Natural killer cell (primary cell): Measurements from ENCODE around the gene KRT5. TPM values are rescaled to one million over a fixed set of nuclear protein-coding genes. Genes with fewer than 3 reads are reported as not detected.

Source experiments
- ATAC-seq, 3 donors: fragments of 150-1000 bp in 2 of 3; fragments of 200-7000 bp in 1 of 3; cut with Tn5 transposase; 1 replicate in 1 of 3; 2 replicates in 2 of 3; pipeline ENCODE4 v1.10.0; 2021; ENCODE audit warnings: mild to moderate bottlenecking in 2 of 3, moderate library complexity in 2 of 3
- DNase-seq, 2 donors: peaks; one replicate each; pipeline versions ENCODE4 v3.0.0 to v3.0.0-alpha.2; 2013 to 2021; ENCODE audit warnings: mixed read lengths in 1 of 2
- H3K27ac ChIP-seq: one replicate; pipeline ENCODE4 v1.5.1; 2013; ENCODE audit warnings: mild to moderate bottlenecking, low read length
- H3K27me3 ChIP-seq: one replicate; pipeline ENCODE4 v1.6.1; 2013; ENCODE audit warnings: low read length; ENCODE audit not compliant: control insufficient read depth, insufficient read depth
- H3K36me3 ChIP-seq: one replicate; pipeline ENCODE4 v1.6.1; 2013; ENCODE audit warnings: low read length; ENCODE audit not compliant: control insufficient read depth, insufficient read depth
- H3K4me1 ChIP-seq: one replicate; pipeline ENCODE4 v1.6.1; 2013; ENCODE audit warnings: low read length; ENCODE audit not compliant: control insufficient read depth, insufficient read depth
- H3K4me3 ChIP-seq: one replicate; pipeline ENCODE4 v1.5.1; 2013; ENCODE audit warnings: low read length
- H3K9me3 ChIP-seq: one replicate; pipeline ENCODE4 v1.6.1; 2013; ENCODE audit warnings: low read length; ENCODE audit not compliant: control insufficient read depth, insufficient read depth
- H3K27ac Mint-ChIP-seq, 2 donors: one replicate each; pipeline ENCODE4 v1.8.0; 2022; ENCODE audit warnings: mild to moderate bottlenecking in 2 of 2, mixed read lengths in 2 of 2, moderate library complexity in 1 of 2
- H3K27me3 Mint-ChIP-seq, 2 donors: one replicate each; pipeline ENCODE4 v1.8.0; 2022; ENCODE audit warnings: low read depth in 2 of 2, mixed read lengths in 2 of 2
- H3K36me3 Mint-ChIP-seq: one replicate; pipeline ENCODE4 v1.8.0; 2022; ENCODE audit warnings: mixed read lengths
- H3K4me1 Mint-ChIP-seq, 2 donors: one replicate each; pipeline ENCODE4 v1.8.0; 2022; ENCODE audit warnings: mixed read lengths in 2 of 2
- H3K4me3 Mint-ChIP-seq: one replicate; pipeline ENCODE4 v1.8.0; 2022; ENCODE audit warnings: mild to moderate bottlenecking, moderate library complexity, mixed read lengths
- H3K9me3 Mint-ChIP-seq, 2 donors: one replicate each; pipeline ENCODE4 v1.8.0; 2022; ENCODE audit warnings: mixed read lengths in 2 of 2
- WGBS: methylation state at CpG from one replicate; pipeline ENCODE4 v1.1.7; 2013; ENCODE audit warnings: missing lambda C conversion rate; ENCODE audit not compliant: insufficient coverage; 5-methylcytosine and 5-hydroxymethylcytosine counted together
- intact Hi-C: fragments of 100-400 bp; cut with micrococcal nuclease; formaldehyde crosslinking; loops from one replicate; pipeline ENCODE4 v1.14.2; 2022
- total RNA-seq, 4 donors: library from RNA; stranded (reverse); fragments of 120-200 nt in 1 of 4; gene quantifications; one replicate each; pipeline versions ENCODE4 v1.2.3 to v1.2.4, GENCODE V29; 2013 to 2022
- TF ChIP-seq, protein P1 (sequence below): fragments of 200-600 bp; IDR thresholded peaks from one replicate; pipeline ENCODE4 v1.8.0; 2022; ENCODE audit warnings: antibody characterized with exemption

The KRT5 gene
- total RNA-seq, 3 donors from 2014 or later (not counting 1 experiment from before 2014, with no cell fraction given) = 0.40 to 0.70 TPM; not detected in 1

DNA sequence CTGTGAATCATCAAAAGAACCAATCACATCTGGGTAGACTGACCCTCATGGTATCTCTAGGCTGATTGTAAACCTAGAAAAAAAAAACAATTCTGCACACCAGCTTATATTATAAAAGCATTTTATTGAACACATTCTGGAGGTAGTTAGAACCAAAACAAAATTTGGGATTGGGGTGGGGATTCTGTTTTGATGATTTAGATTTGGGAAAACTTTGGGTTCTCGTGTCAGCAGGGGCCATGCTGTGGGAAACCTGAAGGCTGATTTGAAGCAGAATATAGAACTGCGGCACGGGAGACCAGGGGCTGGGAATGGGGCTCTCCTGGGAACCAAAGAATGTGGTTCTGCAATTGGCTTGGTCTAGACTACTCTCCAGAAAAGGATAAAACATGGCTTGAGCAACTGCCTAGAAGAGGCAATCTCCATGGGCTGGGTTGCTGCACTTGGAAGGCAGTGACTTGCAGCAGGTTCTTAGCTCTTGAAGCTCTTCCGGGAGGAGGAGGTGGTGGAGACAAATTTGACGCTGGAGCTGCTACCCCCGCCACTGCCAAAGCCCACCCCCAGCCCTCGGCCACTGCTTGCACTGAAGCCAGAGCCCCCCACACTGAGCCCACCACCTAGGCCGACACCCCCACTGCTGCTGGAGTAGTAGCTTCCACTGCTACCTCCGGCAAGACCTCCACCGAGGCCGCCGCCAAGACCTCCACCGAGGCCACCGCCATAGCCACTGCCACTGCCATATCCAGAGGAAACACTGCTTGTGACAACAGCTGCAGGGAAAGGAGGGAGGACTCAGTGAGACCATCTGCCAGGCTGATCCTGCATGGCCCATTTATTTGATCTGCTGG, 5.5 kb downstream of the KRT5 start:
- DNase-seq = no peak

GRCh38 chr12:52513736-52514135, 6.5 kb downstream of the KRT5 start:
- TF ChIP-seq, protein P1, sequence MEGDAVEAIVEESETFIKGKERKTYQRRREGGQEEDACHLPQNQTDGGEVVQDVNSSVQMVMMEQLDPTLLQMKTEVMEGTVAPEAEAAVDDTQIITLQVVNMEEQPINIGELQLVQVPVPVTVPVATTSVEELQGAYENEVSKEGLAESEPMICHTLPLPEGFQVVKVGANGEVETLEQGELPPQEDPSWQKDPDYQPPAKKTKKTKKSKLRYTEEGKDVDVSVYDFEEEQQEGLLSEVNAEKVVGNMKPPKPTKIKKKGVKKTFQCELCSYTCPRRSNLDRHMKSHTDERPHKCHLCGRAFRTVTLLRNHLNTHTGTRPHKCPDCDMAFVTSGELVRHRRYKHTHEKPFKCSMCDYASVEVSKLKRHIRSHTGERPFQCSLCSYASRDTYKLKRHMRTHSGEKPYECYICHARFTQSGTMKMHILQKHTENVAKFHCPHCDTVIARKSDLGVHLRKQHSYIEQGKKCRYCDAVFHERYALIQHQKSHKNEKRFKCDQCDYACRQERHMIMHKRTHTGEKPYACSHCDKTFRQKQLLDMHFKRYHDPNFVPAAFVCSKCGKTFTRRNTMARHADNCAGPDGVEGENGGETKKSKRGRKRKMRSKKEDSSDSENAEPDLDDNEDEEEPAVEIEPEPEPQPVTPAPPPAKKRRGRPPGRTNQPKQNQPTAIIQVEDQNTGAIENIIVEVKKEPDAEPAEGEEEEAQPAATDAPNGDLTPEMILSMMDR = no peak
- peaks cover 0 to 5% of the 10 kb centered on the region in 2 donors for H3K4me1 Mint-ChIP-seq
- no peak overlapping the region for H3K27ac Mint-ChIP-seq
- no peak for DNase-seq
- Histone ChIP-seq H3K4me1 (no peaks in the 10 kb centered on the region), H3K27me3 (no peaks in the 10 kb centered on the region), H3K27ac (no peak overlapping the region), H3K36me3 (no peaks in the 10 kb centered on the region), H3K9me3 (peaks cover 5% of the 10 kb centered on the region), H3K4me3 (no peak overlapping the region)
- no peak for ATAC-seq
- H3K27me3 Mint-ChIP-seq = peaks cover 0 to 2% of the 10 kb centered on the region in 2 donors
- no peaks in the 10 kb centered on the region for H3K36me3 Mint-ChIP-seq
- no peak overlapping the region for H3K4me3 Mint-ChIP-seq
- H3K9me3 Mint-ChIP-seq = no peaks in the 10 kb centered on the region
- intact Hi-C loops = no loop called here
- WGBS = 88% methylated on average over 6 of the region's 6 CpGs

More for the DNA sequence above, 5.5 kb downstream of the KRT5 start:
- ATAC-seq = no peak
- H3K9me3 Mint-ChIP-seq = no peaks in the 10 kb centered on the region
- peaks cover 2 to 7% of the 10 kb centered on the region in 2 donors for H3K27me3 Mint-ChIP-seq
- intact Hi-C loops = no loop called here
- TF ChIP-seq, protein P1 = no peak
- Histone ChIP-seq H3K27me3 (no peaks in the 10 kb centered on the region), H3K4me1 (no peaks in the 10 kb centered on the region), H3K36me3 (no peaks in the 10 kb centered on the region), H3K27ac (no peak overlapping the region), H3K9me3 (peaks cover 5% of the 10 kb centered on the region), H3K4me3 (no peak overlapping the region)
- H3K27ac Mint-ChIP-seq = no peak overlapping the region
- H3K4me3 Mint-ChIP-seq = no peak overlapping the region
- WGBS = 95% methylated on average over 14 of the region's 14 CpGs
- no peaks in the 10 kb centered on the region for H3K36me3 Mint-ChIP-seq
- peaks cover 0 to 5% of the 10 kb centered on the region in 2 donors for H3K4me1 Mint-ChIP-seq

DNA sequence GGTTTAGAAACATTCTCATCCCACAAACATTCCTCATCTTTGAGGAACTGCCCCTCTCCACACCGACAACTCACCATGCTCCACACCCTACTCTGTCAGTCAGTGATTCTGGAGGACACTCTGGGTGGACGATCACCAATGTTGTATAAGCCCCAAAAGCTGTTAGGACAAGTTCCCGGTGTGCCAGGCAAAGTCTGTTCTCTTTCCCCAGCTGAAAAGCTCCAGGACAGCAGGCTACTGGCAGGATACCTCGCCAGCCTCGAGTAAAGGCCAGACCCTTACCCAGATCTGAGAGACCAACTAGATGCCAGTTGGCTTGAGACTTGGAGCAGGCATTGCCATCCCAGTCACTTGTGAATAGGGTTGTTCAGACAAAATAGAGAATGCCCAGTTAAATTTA, 12.0 kb downstream of the KRT5 start:
- H3K36me3 ChIP-seq = no peaks in the 10 kb centered on the region
- WGBS = 85% methylated on average over 5 of the region's 5 CpGs
- H3K9me3 ChIP-seq = peaks cover 5% of the 10 kb centered on the region
- H3K27me3 ChIP-seq = peaks cover 5% of the 10 kb centered on the region
- DNase-seq (no peak), ATAC-seq (no peak)
- no peak overlapping the region for H3K4me3 ChIP-seq
- no peak overlapping the region for H3K27ac ChIP-seq
- Mint-ChIP-seq H3K36me3 (no peaks in the 10 kb centered on the region), H3K27ac (peak overlapping the region in 1 of 2 donors; percentile 12), H3K4me1 (peaks cover 16 to 21% of the 10 kb centered on the region in 2 donors), H3K9me3 (no peaks in the 10 kb centered on the region), H3K4me3 (no peak overlapping the region), H3K27me3 (peaks cover 15 to 19% of the 10 kb centered on the region in 2 donors)
- intact Hi-C loops = no loop called here
- TF ChIP-seq, protein P1 = no peak
- peaks cover 5% of the 10 kb centered on the region for H3K4me1 ChIP-seq
